Motor neuron (in vitro differentiated cells): ENCODE measurements around the gene SERP1. TPM values are rescaled to one million over a fixed set of nuclear protein-coding genes. Genes with fewer than 3 reads are reported as not detected.
A peak's percentile ranks its signal among the peaks of the same experiment; 100 is the strongest.
"Not testable (repeated sequence)": the region's sequence is repeated elsewhere in the genome, so short reads cannot be mapped to it uniquely, and the experiment has no call there.

ENCODE experiments used
- ATAC-seq, 8 experiments: fragments of 200-7000 bp; cut with Tn5 transposase; replicated peaks in 6 of 8; 2 replicates each; pipeline ENCODE4 v1.8.0; 2021; ENCODE audit warnings: mild to moderate bottlenecking in 8 of 8, moderate library complexity in 8 of 8
- H3K27ac ChIP-seq, 2 donors: fragments of 250-450 bp; sonication (Bioruptor Pico); 2 replicates each; pipeline ENCODE4 v1.9.0; 2021; ENCODE audit warnings: antibody characterized with exemption in 2 of 2, mild to moderate bottlenecking in 2 of 2, moderate library complexity in 1 of 2
- H3K4me1 ChIP-seq, 2 donors: fragments of 250-450 bp; sonication (Bioruptor Pico); replicated peaks in 1 of 2; 2 replicates each; pipeline ENCODE4 v1.6.1; 2021; ENCODE audit warnings: antibody characterized with exemption in 2 of 2, mild to moderate bottlenecking in 2 of 2, moderate library complexity in 1 of 2
- H3K4me3 ChIP-seq, 5 donors: fragments of 250-450 bp; sonication (Bioruptor Pico); 2 replicates each; pipeline ENCODE4 v1.9.0; 2021; ENCODE audit warnings: antibody characterized with exemption in 5 of 5, mild to moderate bottlenecking in 5 of 5, moderate library complexity in 4 of 5
- whole genome bisulfite sequencing, 10 experiments: fragments of 450-650 bp; shearing (Covaris generic); methylation state at CpG; one replicate each; pipeline ENCODE4 v1.0.0; 2022; 5-methylcytosine and 5-hydroxymethylcytosine counted together
- in situ Hi-C, 9 experiments: fragments of 400-800 bp; cut with MboI; loops; one replicate each; pipeline ENCODE4 v1.15.0; 2021; ENCODE audit warnings: low sequenced_read_pairs in 9 of 9, low pct_unique_long_range_greater_than_20kb in 2 of 9; ENCODE audit not compliant: unreplicated experiment in 9 of 9
- total RNA-seq, 8 experiments: library from RNA; unstranded; fragments of 300-600 nt; gene quantifications; 2 replicates each; pipeline versions ENCODE4 v1.2.3 to v1.2.4, GENCODE V29; 2022

The SERP1 gene
- total RNA-seq, 8 experiments from 2014 or later = 61.9 to 109 (median 85.0) TPM

GRCh38 chr3:150527464-150528255 lies 18.6 kb downstream of the SERP1 start:
- Histone ChIP-seq H3K4me1 (no peaks in the 10 kb centered on the region), H3K27ac (no peak overlapping the region), H3K4me3 (no peak overlapping the region)
- ATAC-seq = peak in 1 of 8 experiments; percentile 34
- WGBS, 10 experiments = 41 to 86% (median 67%) methylated on average over 3 to 8 of the region's 10 CpGs; no CpG with 5 or more reads in 1 of the 10 experiments
- in situ Hi-C loops = loop anchor here in 1 of 9 experiments (25.0 kb wide), 1 partner anchor 115 kb away; the partner anchor contains the start of gene TSC22D2

- ATAC-seq = no peak
- H3K4me3 ChIP-seq = no peak overlapping the region
- WGBS, 10 experiments = 60 to 100% (median 86%) methylated on average over 1 to 2 of the region's 2 CpGs; no CpG with 5 or more reads in 1 of the 10 experiments
- H3K4me1 ChIP-seq = peaks cover 0 to 7% of the 10 kb centered on the region in 2 donors
- no peak overlapping the region for H3K27ac ChIP-seq
- in situ Hi-C loops = no loop called here
Measured at GRCh38 chr3:150523538-150523937, 22.8 kb downstream of the SERP1 start.

GRCh38 chr3:150521463-150521862 lies 24.8 kb downstream of the SERP1 start:
- peaks cover 0 to 7% of the 10 kb centered on the region in 2 donors for H3K4me1 ChIP-seq
- ATAC-seq = peak; percentile 42 to 90 (median 66)
- H3K27ac ChIP-seq = no peak overlapping the region
- in situ Hi-C loops = no loop called here
- 20 to 80% (median 42%) methylated on average over 1 to 2 of the region's 2 CpGs; no CpG with 5 or more reads in 3 of the 10 experiments for whole genome bisulfite sequencing, 10 experiments
- H3K4me3 ChIP-seq = no peak overlapping the region

- peaks cover 0 to 7% of the 10 kb centered on the region in 2 donors for H3K4me1 ChIP-seq
- ATAC-seq = no peak
- H3K27ac ChIP-seq = no peak overlapping the region
- in situ Hi-C loops = no loop called here
- no peak overlapping the region for H3K4me3 ChIP-seq
- WGBS, 10 experiments = 85 to 100% (median 91%) methylated on average over 2 to 14 of the region's 24 CpGs; no CpG with 5 or more reads in 4 of the 10 experiments
Measured at GRCh38 chr3:150520408-150520807, 25.9 kb downstream of the SERP1 start.

- no peak for ATAC-seq
- Histone ChIP-seq H3K4me1 (peaks cover 0 to 7% of the 10 kb centered on the region in 2 donors), H3K4me3 (no peak overlapping the region), H3K27ac (no peak overlapping the region)
- WGBS, 10 experiments = 72 to 96% (median 89%) methylated on average over 2 to 3 of the region's 3 CpGs; no CpG with 5 or more reads in 2 of the 10 experiments
- in situ Hi-C loops = no loop called here
Measured at GRCh38 chr3:150519026-150519425, 27.3 kb downstream of the SERP1 start.

GRCh38 chr3:150515210-150515609 lies 31.1 kb downstream of the SERP1 start:
- no peak overlapping the region for H3K27ac ChIP-seq
- in situ Hi-C loops = no loop called here
- H3K4me3 ChIP-seq = no peak overlapping the region
- 67 to 90% (median 83%) methylated on average over 1 to 4 of the region's 4 CpGs; no CpG with 5 or more reads in 4 of the 10 experiments for WGBS, 10 experiments
- no peak for ATAC-seq
- H3K4me1 ChIP-seq = no peaks in the 10 kb centered on the region

- in situ Hi-C loops = no loop called here
- Histone ChIP-seq H3K27ac (no peak overlapping the region), H3K4me3 (no peak overlapping the region), H3K4me1 (no peaks in the 10 kb centered on the region)
- 24 to 100% (median 47%) methylated on average over 1 to 4 of the region's 4 CpGs for WGBS, 10 experiments
- peak in 6 of 8 experiments; percentile 39 to 99 (median 80) for ATAC-seq
Measured at GRCh38 chr3:150511122-150511821, 35.0 kb downstream of the SERP1 start.

- 76 to 100% (median 93%) methylated on average over 2 of the region's 2 CpGs; no CpG with 5 or more reads in 1 of the 10 experiments for WGBS, 10 experiments
- H3K4me1 ChIP-seq = no peaks in the 10 kb centered on the region
- H3K27ac ChIP-seq = no peak overlapping the region
- no peak overlapping the region for H3K4me3 ChIP-seq
- ATAC-seq = no peak
- in situ Hi-C loops = no loop called here
Measured at GRCh38 chr3:150509780-150510179, 36.5 kb downstream of the SERP1 start.

- Histone ChIP-seq H3K4me1 (no peaks in the 10 kb centered on the region), H3K4me3 (no peak overlapping the region), H3K27ac (no peak overlapping the region)
- no peak for ATAC-seq
- in situ Hi-C loops = no loop called here
Measured at GRCh38 chr3:150508401-150508800, 37.9 kb downstream of the SERP1 start.

- Histone ChIP-seq H3K27ac (no peak overlapping the region), H3K4me3 (no peak overlapping the region), H3K4me1 (no peaks in the 10 kb centered on the region)
- 20 to 100% (median 72%) methylated on average over 1 to 3 of the region's 3 CpGs; no CpG with 5 or more reads in 1 of the 10 experiments for WGBS, 10 experiments
- in situ Hi-C loops = no loop called here
- no peak for ATAC-seq
Measured at GRCh38 chr3:150504483-150504882, 41.8 kb downstream of the SERP1 start.

- in situ Hi-C loops = no loop called here
- ATAC-seq = no peak
- Histone ChIP-seq H3K4me3 (no peak overlapping the region), H3K4me1 (no peaks in the 10 kb centered on the region), H3K27ac (no peak overlapping the region)
- WGBS, 10 experiments = 100% methylated on average over 1 to 2 of the region's 5 CpGs; no CpG with 5 or more reads in 4 of the 10 experiments
Measured at GRCh38 chr3:150503402-150504099, 42.7 kb downstream of the SERP1 start.

GRCh38 chr3:150500960-150501359 lies 45.3 kb downstream of the SERP1 start:
- H3K27ac ChIP-seq, ATAC-seq, in situ Hi-C loops, H3K4me1 ChIP-seq, H3K4me3 ChIP-seq: not testable (repeated sequence)
- 20 to 86% (median 67%) methylated on average over 1 of the region's 1 CpG; no CpG with 5 or more reads in 7 of the 10 experiments for WGBS, 10 experiments

- WGBS, 10 experiments = 23 to 100% (median 90%) methylated on average over 1 to 2 of the region's 2 CpGs
- in situ Hi-C loops = loop anchor here in 4 of 9 experiments (10.0 to 25.0 kb wide), 4 partner anchors 253 to 536 kb away; partner anchors contain the start of gene PFN2 (in 1 of the 4)
- Histone ChIP-seq H3K27ac (no peak overlapping the region), H3K4me3 (no peak overlapping the region), H3K4me1 (no peaks in the 10 kb centered on the region)
- peak in 2 of 8 experiments; percentile 46 to 52 for ATAC-seq
Measured at GRCh38 chr3:150497956-150498355, 48.3 kb downstream of the SERP1 start.
